SK-N-SH (cell line): ENCODE measurements around the gene NT5C. TPM values are rescaled to one million over a fixed set of nuclear protein-coding genes. Genes with fewer than 3 reads are reported as not detected.

Source experiments
- CTCF ChIA-PET: fragments of 300-600, 350-600 bp; formaldehyde crosslinking; extraction: SDS; loops from one replicate; lab custom pipeline; 2021; lab: Yijun Ruan, JAX
- POLR2A ChIA-PET: fragments of 350-600 bp; sonication (Branson Sonifier 250); formaldehyde crosslinking; extraction: SDS; loops from one replicate; lab custom pipeline; 2020; ENCODE audit warnings: antibody characterized with exemption, inconsistent platforms; lab: Yijun Ruan, JAX
- DNase-seq: peaks from one replicate; pipeline ENCODE4 v3.0.0; 2012
- H2AFZ ChIP-seq: fragments of 200-600 bp; sonication (generic); 2 replicates; pipeline ENCODE4 v1.8.1; 2016; ENCODE audit warnings: antibody characterized with exemption, mild to moderate bottlenecking, low read depth
- H3F3A ChIP-seq: fragments of 200-600 bp; sonication (generic); replicated peaks from 2 replicates; pipeline ENCODE3; 2016; ENCODE audit warnings: antibody characterized with exemption, mild to moderate bottlenecking; ENCODE audit not compliant: insufficient read depth
- H3K27ac ChIP-seq, 2 experiments: fragments of 200-500 bp in 1 of 2; fragments of 200-600 bp in 1 of 2; sonication (Bioruptor generic) in 1 of 2; sonication (generic), shearing (Covaris generic) in 1 of 2; 2 replicates each; pipeline versions ENCODE4 v1.5.1 to v1.6.1; 2014 to 2016; ENCODE audit warnings: low read depth in 2 of 2, inconsistent platforms in 1 of 2, low read length in 1 of 2, mild to moderate bottlenecking in 1 of 2, mixed read lengths in 1 of 2
- H3K27me3 ChIP-seq: fragments of 200-600 bp; sonication (generic), shearing (Covaris generic); 2 replicates; pipeline ENCODE4 v1.6.1; 2016; ENCODE audit warnings: mixed run types; ENCODE audit not compliant: insufficient read depth
- H3K36me3 ChIP-seq, 2 experiments: fragments of 200-500 bp in 1 of 2; fragments of 200-600 bp in 1 of 2; sonication (Bioruptor generic) in 1 of 2; sonication (generic) in 1 of 2; replicated peaks in 1 of 2; 2 replicates each; pipeline versions ENCODE3 to v1.5.1; 2014 to 2016; ENCODE audit warnings: low read length in 1 of 2, mild to moderate bottlenecking in 1 of 2; ENCODE audit not compliant: insufficient read depth in 2 of 2, control insufficient read depth in 1 of 2
- H3K4me1 ChIP-seq, 2 experiments: fragments of 200-500 bp in 1 of 2; fragments of 200-600 bp in 1 of 2; sonication (Bioruptor generic) in 1 of 2; sonication (generic), shearing (Covaris generic) in 1 of 2; 2 replicates each; pipeline versions ENCODE4 v1.5.1 to v1.6.1; 2014 to 2016; ENCODE audit warnings: low read depth in 1 of 2, low read length in 1 of 2, mixed run types in 1 of 2; ENCODE audit not compliant: insufficient read depth in 2 of 2, control insufficient read depth in 1 of 2
- H3K4me2 ChIP-seq: fragments of 200-600 bp; sonication (generic), shearing (Covaris generic); 2 replicates; pipeline ENCODE4 v1.6.1; 2017; ENCODE audit warnings: mixed run types
- H3K4me3 ChIP-seq, 2 experiments: fragments of 200-500 bp in 1 of 2; fragments of 200-600 bp in 1 of 2; sonication (Bioruptor generic) in 1 of 2; sonication (generic), shearing (Covaris generic) in 1 of 2; 2 replicates each; pipeline versions ENCODE4 v1.5.1 to v1.8.1; 2014 to 2016; ENCODE audit warnings: low read depth in 2 of 2, inconsistent platforms in 1 of 2, low read length in 1 of 2, mild to moderate bottlenecking in 1 of 2, mixed read lengths in 1 of 2, moderate library complexity in 1 of 2
- H3K79me2 ChIP-seq: fragments of 200-600 bp; sonication (generic); 2 replicates; pipeline ENCODE4 v1.8.1; 2017; ENCODE audit warnings: mild to moderate bottlenecking; ENCODE audit not compliant: insufficient read depth
- H3K9ac ChIP-seq: fragments of 200-600 bp; sonication (generic); 2 replicates; pipeline ENCODE4 v1.6.1; 2017; ENCODE audit warnings: mixed run types
- H3K9me2 ChIP-seq: fragments of 200-600 bp; sonication (generic); 2 replicates; pipeline ENCODE4 v1.6.1; 2017; ENCODE audit warnings: mixed run types
- H3K9me3 ChIP-seq: fragments of 200-600 bp; sonication (generic); 2 replicates; pipeline ENCODE4 v1.6.1; 2017; ENCODE audit warnings: mixed run types, mild to moderate bottlenecking, moderate library complexity
- H4K20me1 ChIP-seq: fragments of 200-600 bp; sonication (generic); 2 replicates; pipeline ENCODE4 v1.6.1; 2017; ENCODE audit warnings: mild to moderate bottlenecking, mixed run types; ENCODE audit not compliant: insufficient read depth
- ELF1 ChIP-seq: IDR thresholded peaks from 2 replicates; pipeline ENCODE4 v1.4.0; 2012
- FOSL2 ChIP-seq: IDR thresholded peaks from 2 replicates; pipeline ENCODE4 v1.4.0; 2012; ENCODE audit warnings: low read depth, mild to moderate bottlenecking, moderate library complexity, borderline replicate concordance
- FOXM1 ChIP-seq: IDR thresholded peaks from 2 replicates; pipeline ENCODE4 v1.4.0; 2012; ENCODE audit warnings: low read depth, mild to moderate bottlenecking
- GATA2 ChIP-seq: sonication (generic); formaldehyde crosslinking; IDR thresholded peaks from 2 replicates; pipeline ENCODE4 v1.5.0; 2020; ENCODE audit warnings: mild to moderate bottlenecking, missing genetic modification reagents
- IRF3 ChIP-seq: fragments of 150-350 bp; IDR thresholded peaks from 2 replicates; pipeline ENCODE4 v1.6.1; 2016; ENCODE audit warnings: mild to moderate bottlenecking, low read depth, low read length
- MAX ChIP-seq: IDR thresholded peaks from 2 replicates; pipeline ENCODE4 v1.4.0; 2012; ENCODE audit warnings: low read depth
- NFIC ChIP-seq: IDR thresholded peaks from 2 replicates; pipeline ENCODE4 v1.4.0; 2012; ENCODE audit warnings: borderline replicate concordance
- REST ChIP-seq: IDR thresholded peaks from 2 replicates; pipeline ENCODE4 v1.6.1; 2012; ENCODE audit warnings: mild to moderate bottlenecking, low read depth, low read length, moderate library complexity
- SMC3 ChIP-seq: IDR thresholded peaks from 2 replicates; pipeline ENCODE4 v1.6.1; 2012; ENCODE audit warnings: low read depth, low read length, improper control_type of control experiment
- TAF1 ChIP-seq: IDR thresholded peaks from 2 replicates; pipeline ENCODE4 v1.6.1; 2012; ENCODE audit warnings: low read depth, mild to moderate bottlenecking, low read length, moderate library complexity, borderline replicate concordance
- TCF12 ChIP-seq: IDR thresholded peaks from 2 replicates; pipeline ENCODE4 v1.4.0; 2012
- TEAD4 ChIP-seq: IDR thresholded peaks from 2 replicates; pipeline ENCODE4 v1.4.0; 2012; ENCODE audit warnings: mild to moderate bottlenecking, borderline replicate concordance; ENCODE audit not compliant: insufficient read depth
- USF2 ChIP-seq: fragments of 150-350 bp; IDR thresholded peaks from 2 replicates; pipeline ENCODE4 v1.6.1; 2017; ENCODE audit warnings: antibody characterized with exemption, low read length, low read depth, borderline replicate concordance
- ZBTB33 ChIP-seq: IDR thresholded peaks from 2 replicates; pipeline ENCODE4 v1.4.0; 2012; ENCODE audit warnings: low read depth, borderline replicate concordance
- WGBS: methylation state at CpG from one replicate; pipeline ENCODE4 v1.1.6; 2017; ENCODE audit warnings: low lambda C conversion rate; 5-methylcytosine and 5-hydroxymethylcytosine counted together
- polyA plus RNA-seq, 3 experiments: library from polyadenylated mRNA; depleted of rRNA; stranded (reverse); fragments of >200 nt; gene quantifications; 2 replicates each; pipeline ENCODE4 v1.2.3, GENCODE V29; 2012

Gene NT5C
- polyA plus RNA-seq, 1 of the 3 experiments (the other 2 are of a cell fraction), result 111 TPM

- no peak for TF ChIP-seq IRF3
Measured at GRCh38 chr17:75109046-75109406, 22.5 kb downstream of the NT5C start (continued).

GRCh38 chr17:75108193-75108592, 23.3 kb downstream of the NT5C start:
- CTCF ChIA-PET, result interaction anchor here (0.9 to 4.9 kb wide), 4 partner anchors 23 to 456 kb away, joined by 3 to 39 read pairs (median 20); partner anchors contain the start of gene NT5C
- Histone ChIP-seq H4K20me1 (no peaks in the 10 kb centered on the region), H3K9me2 (no peaks in the 10 kb centered on the region), H3K27me3 (no peaks in the 10 kb centered on the region), H3K9ac (no peak overlapping the region), H3K36me3 (no peaks in the 10 kb centered on the region), H2AFZ (no peak overlapping the region), H3K27ac (no peak overlapping the region), H3K79me2 (peaks cover 10% of the 10 kb centered on the region; the same call in 1 of the 2 replicates), H3K4me3 (no peak overlapping the region), H3K4me2 (no peak overlapping the region), H3F3A (peaks cover 15% of the 10 kb centered on the region), H3K4me1 (peaks cover 0 to 16% of the 10 kb centered on the region in 2 experiments; a peak in 1 of 4 replicates), H3K9me3 (no peaks in the 10 kb centered on the region)
- DNase-seq, result no peak
- WGBS, result 93% methylated on average over 2 of the region's 2 CpGs
- POLR2A ChIA-PET, result no interaction called here
- TF ChIP-seq TCF12 (no peak), FOSL2 (no peak), TAF1 (no peak), FOXM1 (no peak), MAX (no peak), REST (no peak), ZBTB33 (no peak), GATA2 (no peak), SMC3 (no peak), ELF1 (no peak), USF2 (no peak), NFIC (no peak), TEAD4 (no peak)
